ENCODE results near the gene GJD4. TPM values are rescaled to one million over a fixed set of nuclear protein-coding genes. Genes with fewer than 3 reads are reported as not detected.

Gene GJD4
- total and polyA plus RNA-seq, 2 of the 4 experiments (the other 2 are of a cell fraction), result not detected

- ATAC-seq (ENCODE audit: low read depth), result peak; percentile 65
Measured at GRCh38 chr10:35555962-35556930, 48.9 kb upstream of the GJD4 start.

More at GRCh38 chr10:35555962-35556930, 48.9 kb upstream of the GJD4 start:
- intact Hi-C loops (cut with micrococcal nuclease) (no loop called here), in situ Hi-C loops (cut with MboI; ENCODE audit: low sequenced_read_pairs) (loop anchor here (25.0 kb wide), 1 partner anchor 444 kb away; no protein-coding TSS in a partner anchor), dilution Hi-C loops (cut with HindIII; ENCODE audit: low sequenced_read_pairs, unreplicated experiment) (no loop called here)
- TF ChIP-seq CTCF (conservative IDR thresholded peaks at IDR 0.05; ENCODE audit: low read depth, low read length) (no peak), NFE2L2 (IDR thresholded peaks at IDR 0.05; ENCODE audit: low read depth, low read length) (no peak), FOS (IDR thresholded peaks at IDR 0.05; ENCODE audit: low read depth, low read length) (no peak), CHD1 (IDR thresholded peaks at IDR 0.05; ENCODE audit: low read depth, low read length) (no peak), BHLHE40 (IDR thresholded peaks at IDR 0.05; ENCODE audit: low read depth, low read length) (no peak), CEBPB (IDR thresholded peaks at IDR 0.05; ENCODE audit: low read depth, low read length) (no peak)
- Histone ChIP-seq H2BK15ac (ENCODE audit: low read depth, low read length) (no peak overlapping the region), H3K27me3 (ENCODE audit: control insufficient read depth, insufficient read depth, low read length) (no peaks in the 10 kb centered on the region), H4K20me1 (ENCODE audit: insufficient read depth, low read length) (0 out of 2 replicates have a peak, but pooled peaks cover 3% of the 10 kb centered on the region), H3K4me2 (ENCODE audit: low read depth, low read length) (no peak overlapping the region), H2BK120ac (ENCODE audit: low read depth, low read length) (no peak overlapping the region), H3K4me3 (ENCODE audit: insufficient read depth, low read depth, low read length) (no peak overlapping the region), H3K4ac (ENCODE audit: low read depth, low read length) (no peak overlapping the region), H3K9me3 (ENCODE audit: control insufficient read depth, insufficient read depth, low read length) (no peaks in the 10 kb centered on the region), H4K91ac (ENCODE audit: insufficient read depth, low read depth, low read length) (no peak overlapping the region), H3K14ac (replicated peaks; ENCODE audit: low read depth, low read length) (no peak overlapping the region), H3K9me1 (ENCODE audit: insufficient read depth, low read length) (peaks cover 7% of the 10 kb centered on the region; the same call in 1 of the 2 replicates), H3K56ac (ENCODE audit: extremely low read depth, insufficient read depth, low read length) (no peak overlapping the region), H3K79me1 (ENCODE audit: low read depth in 1 of 2, low read length in 2 of 2) (peaks cover 13 to 36% of the 10 kb centered on the region in 2 experiments), H2BK20ac (ENCODE audit: low read depth, low read length) (no peak overlapping the region), H3K18ac (ENCODE audit: low read depth, low read length) (no peak overlapping the region), H2AK9ac (replicated peaks; ENCODE audit: low read depth, low read length, poor library complexity) (no peak overlapping the region), H3K36me3 (ENCODE audit: control insufficient read depth, insufficient read depth, low read length) (peaks cover 23% of the 10 kb centered on the region), H4K5ac (ENCODE audit: low read depth, low read length) (no peak overlapping the region), H2AFZ (replicated peaks; ENCODE audit: low read length, poor library complexity) (no peak overlapping the region), H2AK5ac (ENCODE audit: low read depth, low read length) (no peak overlapping the region), H4K8ac (ENCODE audit: low read depth in 2 of 2, low read length in 2 of 2) (no peak overlapping the region), H3K23ac (ENCODE audit: low read depth, low read length) (no peak overlapping the region), H3K27ac (ENCODE audit: insufficient read depth, low read length) (no peak overlapping the region), H2BK5ac (ENCODE audit: low read depth, low read length, poor library complexity, severe bottlenecking) (no peak overlapping the region), H3K4me1 (ENCODE audit: control insufficient read depth, insufficient read depth, low read length) (peaks cover 5% of the 10 kb centered on the region), H3K9ac (ENCODE audit: low read depth, low read length) (no peak overlapping the region)
- BruUV-seq (replicated peaks), result no TSS peak
- ChIA-PET POLR2A (ENCODE audit: unreplicated experiment) (interaction anchor here (0.6 to 0.8 kb wide), 2 partner anchors 135 to 455 kb away, joined by 3 to 10 read pairs; no protein-coding TSS in a partner anchor), CTCF (interaction anchor here (1.3 kb wide), 1 partner anchor 79 kb away, joined by 3 read pairs; no protein-coding TSS in a partner anchor)
- WGBS, 2 experiments (ENCODE audit: extremely low coverage in 2 of 2, insufficient read length in 1 of 2), result no CpG with 5 or more reads among the region's 6 CpGs
- DNase-seq, result no peak
